ENCODE measurements around the gene ZP3. TPM values are rescaled to one million over a fixed set of nuclear protein-coding genes. Genes with fewer than 3 reads are reported as not detected.
A peak's percentile ranks its signal among the peaks of the same experiment; 100 is the strongest.
"Not testable (repeated sequence)": the region's sequence is repeated elsewhere in the genome, so short reads cannot be mapped to it uniquely, and the experiment has no call there.

ZP3 gene
- total RNA-seq, 1 experiment from 2014 or later = 5.0 TPM

DNA sequence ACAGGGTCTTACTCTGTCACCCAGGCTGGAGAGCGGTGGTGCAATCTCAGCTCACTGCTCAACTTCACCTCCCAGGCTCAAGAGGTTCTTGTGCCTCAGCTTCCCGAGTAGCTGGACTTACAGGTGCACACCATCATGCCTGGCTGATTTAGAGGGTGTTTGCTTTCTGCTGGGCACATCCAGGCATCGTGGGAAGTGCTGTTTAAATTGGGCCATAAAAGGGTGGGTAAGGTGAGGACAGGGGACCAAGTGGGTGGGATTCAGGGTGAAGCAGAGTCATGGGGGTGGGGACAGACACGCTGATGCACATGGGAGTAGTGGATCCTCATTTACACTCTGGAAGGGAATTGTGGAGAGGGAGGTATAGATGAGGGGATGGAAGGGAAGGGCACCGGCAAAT lies 40.2 kb downstream of the ZP3 start:
- in situ Hi-C loops (cut with HindIII; ENCODE audit: low pct_unique_long_range_greater_than_20kb, low sequenced_read_pairs); DNase-seq (ENCODE audit: low read depth, low spot score): not testable (repeated sequence)

DNA sequence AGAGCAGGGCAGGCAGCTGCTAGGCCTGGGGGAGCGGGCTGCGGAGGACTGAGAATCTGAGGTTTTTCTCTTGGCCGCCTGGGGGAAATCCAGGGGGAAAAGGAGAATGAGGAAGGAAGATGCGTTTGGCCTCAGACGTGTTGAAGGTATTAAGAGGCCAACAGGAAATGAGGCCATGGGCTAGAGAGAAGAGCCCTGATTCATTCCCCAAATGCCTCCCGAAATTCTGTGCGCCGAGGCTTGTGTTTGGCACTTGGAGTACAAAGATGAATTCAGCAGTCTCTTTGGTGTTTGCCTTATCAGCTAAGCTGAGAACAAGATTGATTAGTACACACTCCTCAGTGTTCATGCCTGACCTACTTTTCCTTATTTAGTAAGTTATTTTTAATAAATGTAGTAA lies 41.2 kb downstream of the ZP3 start:
- in situ Hi-C loops (cut with HindIII; ENCODE audit: low pct_unique_long_range_greater_than_20kb, low sequenced_read_pairs); DNase-seq (ENCODE audit: low read depth, low spot score): not testable (repeated sequence)

DNA sequence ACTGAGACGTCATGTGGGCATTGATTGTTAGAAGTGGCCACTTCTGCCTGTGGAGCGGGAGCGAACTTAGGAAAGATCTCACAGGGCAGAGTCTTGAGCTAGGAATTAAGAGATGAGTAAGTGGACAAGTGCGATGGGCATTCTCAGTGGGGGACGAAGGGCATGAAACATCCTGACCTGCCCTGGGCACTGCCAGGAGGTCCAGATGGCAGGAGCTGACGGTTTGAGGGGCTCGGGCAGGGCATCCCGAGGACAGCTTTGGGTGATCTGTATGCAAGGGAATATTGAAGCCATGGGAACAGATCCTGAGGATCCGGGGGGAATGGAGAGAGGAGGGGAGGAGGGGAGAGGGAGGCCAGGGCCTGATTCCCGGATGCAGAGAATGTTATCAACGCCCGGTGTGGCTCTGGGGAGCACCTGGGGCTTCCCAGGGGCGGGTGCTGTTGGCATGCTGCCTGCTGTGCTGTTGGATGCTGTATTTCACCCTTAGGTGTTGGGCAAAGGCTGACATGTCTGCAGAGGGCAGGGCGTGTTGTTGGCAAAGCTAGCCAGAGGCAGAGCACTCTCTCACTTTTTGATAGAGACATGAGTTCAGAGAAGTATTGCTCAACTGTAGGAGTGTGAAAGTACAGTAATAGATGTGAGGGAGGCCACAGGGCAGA lies 43.1 kb downstream of the ZP3 start:
- DNase-seq (ENCODE audit: low read depth, low spot score); in situ Hi-C loops (cut with HindIII; ENCODE audit: low pct_unique_long_range_greater_than_20kb, low sequenced_read_pairs): not testable (repeated sequence)

DNA sequence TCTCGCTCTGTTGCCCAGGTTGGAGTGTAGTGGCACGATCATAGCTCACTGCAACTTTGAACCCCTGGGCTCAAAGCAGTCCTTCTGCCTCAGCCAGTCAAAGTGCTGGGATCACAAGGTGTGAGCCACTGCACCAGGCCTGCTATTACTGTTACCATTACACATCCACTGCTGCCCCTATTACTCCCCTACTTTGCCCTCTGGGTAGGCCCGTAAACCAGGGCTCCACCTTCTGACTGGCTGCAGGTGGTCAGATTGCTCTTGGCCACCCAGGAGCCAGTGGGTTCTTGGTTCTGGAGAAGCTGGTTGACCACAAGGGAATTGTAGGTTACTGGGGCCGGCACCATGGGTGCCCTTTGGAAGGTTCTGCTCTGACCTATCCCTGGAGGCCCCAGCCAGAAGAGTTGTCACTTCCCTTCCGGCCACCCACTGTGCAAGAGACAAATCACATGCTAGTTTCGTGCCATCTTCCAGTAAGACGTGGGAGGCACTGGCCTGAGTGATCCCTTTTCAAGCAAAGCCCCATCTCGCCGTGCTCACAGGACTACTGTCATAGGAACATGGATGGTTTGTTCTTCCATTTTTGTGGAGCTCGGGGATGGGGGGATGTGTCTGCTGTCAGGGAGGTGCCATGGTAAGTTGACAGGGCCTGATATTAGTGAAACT lies 46.9 kb downstream of the ZP3 start:
- peak; percentile 27 for DNase-seq (ENCODE audit: low read depth, low spot score)
- in situ Hi-C loops (cut with HindIII; ENCODE audit: low pct_unique_long_range_greater_than_20kb, low sequenced_read_pairs) = not testable (repeated sequence)

DNA sequence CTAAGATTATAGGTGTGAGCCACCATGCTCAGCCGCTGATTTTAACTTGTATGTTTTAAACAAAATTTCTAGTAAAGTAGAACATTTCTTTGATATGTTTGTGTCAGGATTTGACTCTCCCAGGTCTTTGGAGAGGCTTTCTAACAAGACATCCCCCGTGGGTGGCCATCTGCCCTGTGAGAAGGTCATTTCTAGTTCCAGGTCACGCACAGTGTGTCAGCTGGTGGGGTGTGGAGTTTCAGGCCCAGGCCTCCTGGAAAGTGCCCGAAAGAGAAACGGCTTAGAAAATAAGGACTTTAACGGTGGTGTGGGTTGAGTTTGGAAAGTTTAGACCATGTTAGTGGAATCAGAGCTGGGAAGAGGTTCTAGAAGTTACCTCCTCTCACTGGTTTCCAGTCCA lies 48.3 kb downstream of the ZP3 start:
- DNase-seq (ENCODE audit: low read depth, low spot score); in situ Hi-C loops (cut with HindIII; ENCODE audit: low pct_unique_long_range_greater_than_20kb, low sequenced_read_pairs): not testable (repeated sequence)

DNA sequence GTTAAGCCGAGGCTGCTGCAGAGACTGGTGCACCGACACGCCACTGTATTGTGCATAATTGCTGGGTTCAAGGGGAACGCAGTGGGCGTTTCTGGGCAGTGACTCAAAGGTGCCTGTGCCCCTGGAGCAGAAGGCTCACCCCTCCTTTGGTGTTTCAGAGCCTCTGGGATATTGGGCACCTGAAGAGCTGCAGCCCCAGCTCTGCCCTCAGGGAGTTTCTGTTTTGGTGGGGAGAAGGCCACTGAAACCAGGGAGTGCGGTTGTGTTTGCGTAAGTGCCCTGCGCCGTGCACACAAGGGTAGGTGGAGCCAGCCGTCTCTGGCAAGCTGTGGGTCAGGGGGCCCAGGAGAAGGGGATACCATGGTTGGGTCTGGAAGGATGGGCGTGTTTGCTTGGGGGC lies 51.5 kb downstream of the ZP3 start:
- DNase-seq (ENCODE audit: low read depth, low spot score); in situ Hi-C loops (cut with HindIII; ENCODE audit: low pct_unique_long_range_greater_than_20kb, low sequenced_read_pairs): not testable (repeated sequence)

DNA sequence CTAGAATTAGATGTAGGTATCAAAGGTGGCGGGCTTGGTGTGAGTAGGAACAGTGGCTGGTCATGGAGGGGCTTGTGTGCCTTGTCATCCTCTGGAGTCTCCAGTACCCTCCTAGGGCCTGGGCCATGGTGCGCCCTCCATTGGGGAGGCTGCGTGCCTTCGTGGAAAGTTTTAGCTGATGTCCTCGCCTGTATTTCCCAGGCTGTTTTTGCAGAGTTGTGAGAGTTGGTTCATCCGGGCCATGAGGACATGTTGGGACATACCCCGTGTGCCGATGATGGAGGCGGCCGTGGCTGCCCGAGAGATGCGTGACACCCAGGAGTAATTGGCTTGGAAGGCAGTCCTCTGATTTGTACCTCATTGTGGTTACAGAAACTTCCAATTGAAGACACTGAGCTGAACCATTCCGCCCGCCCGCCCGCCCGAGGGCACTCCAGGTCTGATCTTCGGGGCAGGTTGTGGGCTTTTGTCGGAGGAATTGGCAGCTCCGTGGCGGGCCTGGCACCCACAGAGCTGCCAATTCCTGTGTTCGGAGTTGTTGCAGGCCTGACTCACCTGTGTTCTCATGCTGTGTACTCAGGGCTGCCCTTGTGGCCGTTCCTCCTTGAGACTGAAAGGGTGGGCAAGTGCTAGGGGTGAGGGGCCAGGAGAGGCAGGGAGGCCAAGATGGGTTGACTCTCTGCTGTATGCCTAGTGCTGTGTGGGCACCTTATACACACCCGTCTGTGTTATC lies 52.2 kb downstream of the ZP3 start:
- in situ Hi-C loops (cut with HindIII; ENCODE audit: low pct_unique_long_range_greater_than_20kb, low sequenced_read_pairs) = not testable (repeated sequence)

DNA sequence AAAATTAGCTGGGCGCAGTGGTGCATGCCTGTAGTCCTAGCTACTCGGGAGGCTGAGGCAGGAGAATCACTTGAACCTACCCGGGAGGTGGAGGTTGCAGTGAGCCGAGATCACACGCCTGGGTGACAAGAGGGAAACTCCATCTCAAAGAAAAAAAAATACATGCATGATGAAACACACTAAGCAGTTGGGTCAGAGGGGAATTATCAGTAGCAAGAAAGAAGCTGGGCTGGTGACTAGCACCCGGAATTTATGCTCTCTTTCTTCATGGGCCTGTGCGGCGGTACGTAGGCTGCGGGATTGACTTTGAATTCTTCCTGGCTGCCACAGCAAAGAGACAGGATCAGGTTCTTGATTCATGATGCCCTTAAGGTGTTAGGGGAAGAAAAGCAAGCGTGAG lies 54.9 kb downstream of the ZP3 start:
- in situ Hi-C loops (cut with HindIII; ENCODE audit: low pct_unique_long_range_greater_than_20kb, low sequenced_read_pairs); DNase-seq (ENCODE audit: low read depth, low spot score): not testable (repeated sequence)

More for the DNA sequence above, 52.2 kb downstream of the ZP3 start:
- not testable (repeated sequence) for DNase-seq (ENCODE audit: low read depth, low spot score)

DNA sequence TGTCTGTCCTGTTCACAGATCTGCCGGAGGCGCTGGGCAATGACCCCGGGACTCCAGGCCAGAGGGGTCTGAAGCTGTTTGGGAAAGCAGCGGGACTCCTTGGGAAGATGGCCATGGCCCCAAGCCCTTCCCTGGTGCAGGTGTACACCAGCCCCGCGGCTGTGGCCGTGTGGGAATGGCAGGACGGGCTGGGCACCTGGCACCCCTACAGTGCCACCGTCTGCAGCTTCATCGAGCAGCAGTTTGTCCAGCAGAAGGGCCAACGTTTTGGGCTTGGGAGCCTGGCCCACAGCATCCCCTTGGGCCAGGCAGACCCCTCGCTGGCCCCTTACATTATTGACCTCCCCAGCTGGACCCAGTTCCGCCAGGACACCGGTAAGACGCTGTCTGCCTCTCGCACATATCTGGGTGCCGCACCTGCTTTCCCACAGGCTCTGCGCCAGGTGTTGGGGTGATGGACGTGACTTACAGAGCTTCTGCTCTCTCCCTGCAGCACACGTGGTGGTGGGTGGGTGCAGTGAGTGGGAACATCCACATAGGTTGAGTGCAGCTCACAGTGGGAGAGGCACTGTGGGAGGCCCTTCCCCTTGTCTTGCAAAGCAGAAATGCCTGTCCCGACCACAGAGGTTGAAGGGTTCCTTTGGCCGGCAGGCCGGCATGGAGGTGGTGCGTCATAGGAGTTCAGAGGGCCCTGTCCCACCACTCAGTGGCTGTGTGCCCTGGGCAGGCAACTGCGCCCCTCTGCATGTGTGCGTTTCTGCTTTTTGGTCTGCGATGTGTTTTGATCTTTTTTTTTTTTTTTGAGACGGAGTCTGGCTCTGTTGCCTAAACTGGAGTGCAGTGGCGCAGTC lies 55.9 kb downstream of the ZP3 start:
- DNase-seq (ENCODE audit: low read depth, low spot score) = not testable (repeated sequence)

DNA sequence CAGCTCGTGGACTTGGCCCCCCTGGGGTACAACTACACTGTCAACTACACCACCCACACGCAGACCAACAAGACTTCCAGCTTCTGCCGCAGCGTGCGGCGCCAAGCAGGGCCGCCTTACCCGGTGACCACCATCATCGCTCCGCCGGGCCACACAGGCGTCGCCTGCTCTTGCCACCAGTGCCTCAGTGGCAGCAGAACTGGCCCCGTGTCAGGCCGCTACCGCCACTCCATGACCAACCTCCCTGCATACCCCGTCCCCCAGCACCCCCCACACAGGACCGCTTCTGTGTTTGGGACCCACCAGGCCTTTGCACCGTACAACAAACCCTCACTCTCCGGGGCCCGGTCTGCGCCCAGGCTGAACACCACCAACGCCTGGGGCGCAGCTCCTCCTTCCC lies 57.9 kb downstream of the ZP3 start:
- in situ Hi-C loops (cut with HindIII; ENCODE audit: low pct_unique_long_range_greater_than_20kb, low sequenced_read_pairs); DNase-seq (ENCODE audit: low read depth, low spot score): not testable (repeated sequence)

More for the DNA sequence above, 55.9 kb downstream of the ZP3 start:
- in situ Hi-C loops (cut with HindIII; ENCODE audit: low pct_unique_long_range_greater_than_20kb, low sequenced_read_pairs) = not testable (repeated sequence)

DNA sequence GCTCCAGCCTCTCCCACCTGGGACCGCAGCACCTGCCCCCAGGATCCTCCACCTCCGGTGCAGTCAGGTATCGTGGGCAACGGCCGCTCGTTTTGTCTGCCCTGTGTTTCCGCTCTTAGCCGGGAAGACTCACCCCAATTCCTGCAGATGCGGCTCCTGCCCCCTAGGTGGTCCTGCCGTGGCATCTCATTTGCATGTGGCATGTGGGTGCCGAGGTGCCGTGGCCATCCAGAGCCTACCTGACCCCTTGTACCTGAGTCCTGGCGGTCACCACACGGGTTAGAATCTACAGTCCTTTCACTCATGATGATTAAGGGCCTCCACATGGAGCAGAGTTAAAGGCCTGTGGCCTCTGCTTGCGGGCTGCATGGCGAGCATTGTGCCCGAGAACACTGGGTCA lies 58.3 kb downstream of the ZP3 start:
- DNase-seq (ENCODE audit: low read depth, low spot score); in situ Hi-C loops (cut with HindIII; ENCODE audit: low pct_unique_long_range_greater_than_20kb, low sequenced_read_pairs): not testable (repeated sequence)

DNA sequence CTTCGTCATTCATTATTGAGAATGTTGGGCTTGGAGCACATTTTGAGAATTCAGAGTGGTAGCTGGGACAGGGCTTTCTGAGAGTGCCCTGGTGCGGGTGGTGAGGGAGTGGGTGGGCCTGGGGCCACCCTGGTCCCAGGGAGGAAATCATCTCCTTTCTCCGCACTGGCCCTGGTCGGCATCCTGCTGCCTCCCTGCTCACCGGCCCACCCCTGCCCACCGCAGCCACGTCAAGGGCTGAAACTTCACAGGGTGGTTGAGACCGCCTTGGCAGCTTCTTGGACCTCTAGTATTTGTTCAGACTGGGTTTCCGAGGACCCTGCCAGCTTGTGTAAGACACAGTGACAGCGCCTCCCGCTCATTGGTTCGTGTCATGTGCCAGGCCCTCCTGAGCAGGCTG lies 59.7 kb downstream of the ZP3 start:
- DNase-seq (ENCODE audit: low read depth, low spot score); in situ Hi-C loops (cut with HindIII; ENCODE audit: low pct_unique_long_range_greater_than_20kb, low sequenced_read_pairs): not testable (repeated sequence)

DNA sequence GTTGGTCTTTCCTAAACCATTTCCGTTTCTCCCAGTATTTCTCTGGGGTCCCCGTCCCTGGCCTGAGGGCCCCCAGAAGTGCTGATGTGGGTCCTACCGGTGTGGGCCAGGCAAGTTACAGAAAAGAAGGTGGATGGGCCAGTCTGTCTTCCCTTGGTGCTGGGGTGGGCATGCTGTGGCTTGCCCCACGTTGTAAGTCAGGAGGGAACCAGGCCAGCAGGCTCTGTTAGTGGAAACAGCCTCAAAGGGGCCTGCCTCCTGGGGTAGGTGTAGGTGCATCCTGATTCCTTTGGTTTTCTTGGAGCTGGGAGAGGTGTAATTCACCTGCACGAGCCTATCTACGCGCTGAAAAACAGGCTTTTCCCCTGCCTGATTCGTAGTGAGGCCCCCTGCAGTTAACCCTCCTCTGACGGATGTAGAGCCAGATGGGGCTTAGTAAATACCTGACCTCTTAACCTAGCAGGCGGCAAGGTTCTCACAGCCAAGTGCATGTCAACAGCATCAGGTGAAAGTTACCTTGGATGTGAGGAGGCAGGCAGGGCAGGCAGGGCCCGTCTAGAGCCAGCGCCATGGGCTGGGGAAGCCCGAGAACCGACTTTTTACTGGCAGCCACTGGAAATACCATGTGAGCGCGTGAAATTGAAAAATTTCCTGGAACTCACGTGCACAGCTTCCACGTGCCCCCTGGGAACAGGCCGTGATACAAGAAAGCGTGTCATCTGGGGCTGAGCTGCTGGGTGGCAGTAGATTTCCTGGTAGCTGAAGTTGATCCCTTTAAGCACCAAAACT lies 61.3 kb downstream of the ZP3 start:
- DNase-seq (ENCODE audit: low read depth, low spot score); in situ Hi-C loops (cut with HindIII; ENCODE audit: low pct_unique_long_range_greater_than_20kb, low sequenced_read_pairs): not testable (repeated sequence)

DNA sequence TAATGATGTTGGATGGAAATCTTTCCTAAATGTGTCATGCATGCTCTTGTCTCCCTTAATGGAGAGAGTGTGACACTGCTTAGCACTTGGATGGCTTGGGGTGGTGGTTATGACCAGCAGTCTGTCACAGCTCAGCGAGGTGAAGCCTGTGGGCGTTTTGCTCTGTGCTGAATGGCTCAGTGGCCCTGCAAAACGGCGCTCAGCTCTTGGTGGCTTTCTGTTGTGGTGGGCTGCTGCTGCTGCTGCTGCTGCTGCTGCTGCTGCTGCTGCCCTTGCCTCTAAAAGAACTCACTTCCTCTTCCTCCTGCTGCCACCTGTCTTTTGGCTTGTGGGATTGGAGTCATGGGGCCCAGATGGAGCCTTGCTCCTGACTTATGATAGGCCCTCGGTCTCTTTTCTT lies 61.9 kb downstream of the ZP3 start:
- in situ Hi-C loops (cut with HindIII; ENCODE audit: low pct_unique_long_range_greater_than_20kb, low sequenced_read_pairs); DNase-seq (ENCODE audit: low read depth, low spot score): not testable (repeated sequence)

DNA sequence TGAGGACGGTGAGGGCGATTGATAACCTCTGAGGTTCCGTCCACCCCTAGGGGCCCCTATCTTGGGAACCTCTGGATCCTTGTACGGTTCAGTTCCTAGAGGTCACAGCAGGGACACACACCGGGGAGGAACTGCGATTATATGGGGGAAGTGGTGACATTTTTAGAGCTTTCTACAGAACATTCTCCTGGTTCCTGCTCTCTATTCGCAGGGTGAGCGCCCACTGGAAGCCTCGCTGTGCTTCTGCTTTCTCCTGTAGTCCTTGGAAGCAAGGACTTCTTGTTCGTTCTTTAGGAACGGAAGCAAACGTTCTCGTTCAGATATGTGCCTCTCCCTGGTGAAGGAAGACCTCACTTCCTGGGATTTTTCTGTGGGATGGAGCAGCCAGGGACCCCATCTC lies 63.2 kb downstream of the ZP3 start:
- in situ Hi-C loops (cut with HindIII; ENCODE audit: low pct_unique_long_range_greater_than_20kb, low sequenced_read_pairs); DNase-seq (ENCODE audit: low read depth, low spot score): not testable (repeated sequence)
